Measurements from ENCODE around the gene ENKD1. TPM values are rescaled to one million over a fixed set of nuclear protein-coding genes. Genes with fewer than 3 reads are reported as not detected.

ENKD1 gene
- total RNA-seq, 2 donors from 2014 or later: 19.0 to 21.2 TPM

- Histone ChIP-seq H3K4me1 (ENCODE audit: control insufficient read depth, insufficient read depth, low read length) (peaks cover 5% of the 10 kb centered on the region), H3K36me3 (ENCODE audit: control insufficient read depth, insufficient read depth, low read length) (peaks cover 9% of the 10 kb centered on the region), H3K9me3 (ENCODE audit: control insufficient read depth, low read length) (no peaks in the 10 kb centered on the region), H3K27ac (ENCODE audit: low read depth, low read length) (no peak overlapping the region), H3K9ac (ENCODE audit: extremely low read depth, low read length, poor library complexity, severe bottlenecking) (no peak overlapping the region), H3K27me3 (ENCODE audit: control insufficient read depth, insufficient read depth, low read length, poor library complexity, severe bottlenecking) (peaks cover 7% of the 10 kb centered on the region), H3K4me3 (ENCODE audit: low read length) (no peak overlapping the region)
- peaks cover 25% of the 10 kb centered on the region for H3K27me3 Mint-ChIP-seq (ENCODE audit: insufficient read depth)
- no peak overlapping the region for H3K4me3 Mint-ChIP-seq
- WGBS, 2 experiments (ENCODE audit: insufficient coverage in 1 of 2, insufficient read length in 1 of 2): 81 to 91% methylated on average over 4 to 9 of the region's 9 CpGs
- H3K9me3 Mint-ChIP-seq: no peaks in the 10 kb centered on the region
- DNase-seq: no peak
- peaks cover 4% of the 10 kb centered on the region for H3K36me3 Mint-ChIP-seq (ENCODE audit: low read depth)
- H3K4me1 Mint-ChIP-seq: peaks cover 9% of the 10 kb centered on the region
- no peak for TF ChIP-seq CTCF (conservative IDR thresholded peaks at IDR 0.05)
- H3K27ac Mint-ChIP-seq: no peak overlapping the region
These were observed 10.1 kb downstream of the ENKD1 start for GRCh38 chr16:67656344-67657016.

GRCh38 chr16:67655363-67655762, 11.2 kb downstream of the ENKD1 start:
- TF ChIP-seq CTCF (conservative IDR thresholded peaks at IDR 0.05): no peak
- Mint-ChIP-seq H3K27ac (no peak overlapping the region), H3K9me3 (no peaks in the 10 kb centered on the region), H3K36me3 (ENCODE audit: low read depth) (peaks cover 4% of the 10 kb centered on the region), H3K4me1 (peaks cover 4% of the 10 kb centered on the region), H3K27me3 (ENCODE audit: insufficient read depth) (peaks cover 37% of the 10 kb centered on the region), H3K4me3 (no peak overlapping the region)
- peaks cover 7% of the 10 kb centered on the region for H3K27me3 ChIP-seq (ENCODE audit: control insufficient read depth, insufficient read depth, low read length, poor library complexity, severe bottlenecking)
- H3K9ac ChIP-seq (ENCODE audit: extremely low read depth, low read length, poor library complexity, severe bottlenecking): no peak overlapping the region
- H3K4me3 ChIP-seq (ENCODE audit: low read length): no peak overlapping the region
- no peak overlapping the region for H3K27ac ChIP-seq (ENCODE audit: low read depth, low read length)
- peaks cover 9% of the 10 kb centered on the region for H3K36me3 ChIP-seq (ENCODE audit: control insufficient read depth, insufficient read depth, low read length)
- DNase-seq: no peak
- no peaks in the 10 kb centered on the region for H3K9me3 ChIP-seq (ENCODE audit: control insufficient read depth, low read length)
- WGBS, 2 experiments (ENCODE audit: insufficient coverage in 1 of 2, insufficient read length in 1 of 2): 84 to 96% methylated on average over 3 to 4 of the region's 4 CpGs
- peaks cover 4% of the 10 kb centered on the region for H3K4me1 ChIP-seq (ENCODE audit: control insufficient read depth, insufficient read depth, low read length)

DNA sequence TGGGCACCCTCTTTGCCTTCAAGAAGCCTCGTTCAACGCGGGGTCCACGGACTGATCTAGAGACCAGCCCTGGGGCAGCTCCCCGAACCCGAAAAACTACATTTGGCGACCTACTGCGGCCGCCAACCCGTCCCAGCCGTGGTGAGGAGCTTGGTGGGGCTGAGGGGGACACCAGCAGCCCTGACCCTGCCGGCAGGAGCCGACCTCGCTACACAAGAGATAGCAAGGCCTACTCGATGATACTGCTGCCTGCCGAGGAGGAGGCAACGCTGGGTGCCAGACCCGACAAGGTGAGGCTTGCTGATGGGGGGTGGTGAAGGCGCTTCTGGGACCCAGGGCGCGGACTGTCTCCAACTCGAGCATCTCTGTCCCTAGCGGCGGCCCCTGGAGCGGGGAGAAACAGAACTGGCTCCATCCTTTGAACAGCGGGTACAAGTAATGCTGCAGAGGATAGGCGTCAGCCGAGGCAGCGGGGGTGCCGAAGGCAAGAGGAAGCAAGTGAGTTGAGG, 12.1 kb downstream of the ENKD1 start:
- no peaks in the 10 kb centered on the region for H3K9me3 ChIP-seq (ENCODE audit: control insufficient read depth, low read length)
- TF ChIP-seq CTCF (conservative IDR thresholded peaks at IDR 0.05): no peak
- H3K4me3 ChIP-seq (ENCODE audit: low read length): no peak overlapping the region
- no peaks in the 10 kb centered on the region for H3K9me3 Mint-ChIP-seq
- peak; percentile 75 for DNase-seq
- no peak overlapping the region for H3K27ac Mint-ChIP-seq
- peaks cover 4% of the 10 kb centered on the region for H3K36me3 Mint-ChIP-seq (ENCODE audit: low read depth)
- WGBS, 2 experiments (ENCODE audit: insufficient coverage in 1 of 2, insufficient read length in 1 of 2): 91 to 92% methylated on average over 20 to 30 of the region's 30 CpGs
- H3K4me1 Mint-ChIP-seq: peaks cover 3% of the 10 kb centered on the region
- peaks cover 9% of the 10 kb centered on the region for H3K36me3 ChIP-seq (ENCODE audit: control insufficient read depth, insufficient read depth, low read length)
- H3K9ac ChIP-seq (ENCODE audit: extremely low read depth, low read length, poor library complexity, severe bottlenecking): no peak overlapping the region
- no peak overlapping the region for H3K27ac ChIP-seq (ENCODE audit: low read depth, low read length)
- peaks cover 7% of the 10 kb centered on the region for H3K27me3 ChIP-seq (ENCODE audit: control insufficient read depth, insufficient read depth, low read length, poor library complexity, severe bottlenecking)
- H3K4me1 ChIP-seq (ENCODE audit: control insufficient read depth, insufficient read depth, low read length): peaks cover 4% of the 10 kb centered on the region
- H3K4me3 Mint-ChIP-seq: peak overlapping the region; percentile 30
- H3K27me3 Mint-ChIP-seq (ENCODE audit: insufficient read depth): peaks cover 44% of the 10 kb centered on the region

Data from endodermal cell (in vitro differentiated cells).